GM19372 (cell line): Measurements from ENCODE around the gene RITA1.

Experiments used
- ATAC-seq: cut with Tn5 transposase; IDR thresholded peaks from one replicate; pipeline ENCODE4 v1.9.1; 2021; ENCODE audit warnings: mild to moderate bottlenecking, low read depth, moderate library complexity; ENCODE audit not compliant: unreplicated experiment

RITA1 gene

DNA sequence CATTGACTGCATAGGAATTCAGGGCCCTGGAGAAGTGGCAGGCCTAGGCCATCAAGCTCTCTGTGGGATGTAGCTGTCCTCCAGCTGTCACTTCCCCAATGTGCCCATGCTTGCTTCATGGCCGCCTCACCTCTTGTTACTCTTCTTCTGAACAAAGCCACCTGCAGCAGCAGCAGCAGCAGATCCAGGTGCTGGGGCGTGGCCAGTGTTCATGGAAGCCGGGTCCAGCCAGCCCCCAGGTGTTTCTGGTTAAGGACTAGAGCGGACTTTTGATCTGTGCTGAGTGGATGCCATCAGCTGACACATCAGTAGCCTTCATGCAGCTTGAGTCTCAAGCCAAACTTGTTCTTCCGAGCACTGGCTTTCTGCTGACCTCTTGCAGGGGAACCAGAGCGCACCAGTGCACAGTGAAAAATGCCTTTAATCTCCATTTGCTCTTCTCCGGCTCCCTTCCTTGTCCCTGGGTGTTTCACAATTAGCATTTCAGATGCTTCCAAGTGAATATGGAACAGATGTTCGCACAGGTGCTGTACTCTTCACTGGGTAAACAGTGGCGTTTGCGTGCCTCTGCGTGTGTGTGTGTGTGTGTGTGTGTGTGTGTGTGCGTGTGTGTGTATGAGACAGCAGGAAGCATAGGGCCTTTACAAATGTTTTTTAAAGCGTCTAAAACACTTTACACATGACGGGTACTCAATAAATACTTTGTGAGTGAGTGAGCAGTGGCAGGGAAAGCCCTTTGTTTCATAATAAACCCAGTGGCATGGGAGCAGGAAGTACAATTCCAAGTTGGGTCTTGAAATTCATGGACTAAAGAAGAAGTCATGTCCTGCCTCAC, 55.9 kb downstream of the RITA1 start:
- ATAC-seq = no peak
